Osteoblast (primary cell): ENCODE measurements around the gene CD84. TPM values are rescaled to one million over a fixed set of nuclear protein-coding genes. Genes with fewer than 3 reads are reported as not detected.

Experiments used
- DNase-seq: peaks from one replicate; pipeline ENCODE4 v3.0.0; 2011; ENCODE audit warnings: low spot score, mixed read lengths; ENCODE audit not compliant: insufficient read length; ENCODE audit errors: missing footprints
- H2AFZ ChIP-seq: 2 replicates; pipeline ENCODE4 v1.6.0; 2011; ENCODE audit warnings: mild to moderate bottlenecking, low read length
- H3K27ac ChIP-seq: 2 replicates; pipeline ENCODE4 v1.5.1; 2011; ENCODE audit warnings: mild to moderate bottlenecking, low read depth, low read length, moderate library complexity
- H3K27me3 ChIP-seq: 2 replicates; pipeline ENCODE4 v1.6.0; 2012; ENCODE audit warnings: mild to moderate bottlenecking, control low read depth, inconsistent platforms, low read length, moderate library complexity; ENCODE audit not compliant: insufficient read depth
- H3K36me3 ChIP-seq: 2 replicates; pipeline ENCODE4 v1.5.1; 2011; ENCODE audit warnings: mild to moderate bottlenecking, low read length, control low read depth, moderate library complexity; ENCODE audit not compliant: insufficient read depth
- H3K4me1 ChIP-seq: 2 replicates; pipeline ENCODE4 v1.5.1; 2011; ENCODE audit warnings: mild to moderate bottlenecking, low read length, control low read depth, moderate library complexity; ENCODE audit not compliant: insufficient read depth
- H3K4me2 ChIP-seq: 2 replicates; pipeline ENCODE4 v1.6.0; 2011; ENCODE audit warnings: mild to moderate bottlenecking, low read length; ENCODE audit not compliant: insufficient read depth
- H3K4me3 ChIP-seq: fragments of 200-600 bp; sonication (generic); 3 replicates; pipeline ENCODE4 v1.5.1; 2012; ENCODE audit warnings: mild to moderate bottlenecking, low read length, inconsistent platforms; ENCODE audit not compliant: insufficient read depth
- H3K79me2 ChIP-seq: 2 replicates; pipeline ENCODE4 v1.6.0; 2012; ENCODE audit warnings: mild to moderate bottlenecking, low read length, control low read depth, inconsistent platforms; ENCODE audit not compliant: insufficient read depth
- H3K9me3 ChIP-seq: 2 replicates; pipeline ENCODE4 v1.5.1; 2011; ENCODE audit warnings: low read depth, low read length, control low read depth
- H4K20me1 ChIP-seq: 2 replicates; pipeline ENCODE4 v1.6.0; 2012; ENCODE audit warnings: mild to moderate bottlenecking, low read length, control low read depth; ENCODE audit not compliant: insufficient read depth
- total RNA-seq: library from RNA; depleted of rRNA; stranded (reverse); fragments of >200 nt; gene quantifications from 2 replicates; pipeline ENCODE4 v1.2.3, GENCODE V29; 2012
- TF ChIP-seq, protein P1 (sequence below): IDR thresholded peaks from 2 replicates; pipeline ENCODE4 v1.5.1; 2011; ENCODE audit warnings: mild to moderate bottlenecking, low read depth, low read length, moderate library complexity; ENCODE audit errors: extremely low read depth

The CD84 gene
- total RNA-seq, 1 donor, result 0.36 TPM

DNA sequence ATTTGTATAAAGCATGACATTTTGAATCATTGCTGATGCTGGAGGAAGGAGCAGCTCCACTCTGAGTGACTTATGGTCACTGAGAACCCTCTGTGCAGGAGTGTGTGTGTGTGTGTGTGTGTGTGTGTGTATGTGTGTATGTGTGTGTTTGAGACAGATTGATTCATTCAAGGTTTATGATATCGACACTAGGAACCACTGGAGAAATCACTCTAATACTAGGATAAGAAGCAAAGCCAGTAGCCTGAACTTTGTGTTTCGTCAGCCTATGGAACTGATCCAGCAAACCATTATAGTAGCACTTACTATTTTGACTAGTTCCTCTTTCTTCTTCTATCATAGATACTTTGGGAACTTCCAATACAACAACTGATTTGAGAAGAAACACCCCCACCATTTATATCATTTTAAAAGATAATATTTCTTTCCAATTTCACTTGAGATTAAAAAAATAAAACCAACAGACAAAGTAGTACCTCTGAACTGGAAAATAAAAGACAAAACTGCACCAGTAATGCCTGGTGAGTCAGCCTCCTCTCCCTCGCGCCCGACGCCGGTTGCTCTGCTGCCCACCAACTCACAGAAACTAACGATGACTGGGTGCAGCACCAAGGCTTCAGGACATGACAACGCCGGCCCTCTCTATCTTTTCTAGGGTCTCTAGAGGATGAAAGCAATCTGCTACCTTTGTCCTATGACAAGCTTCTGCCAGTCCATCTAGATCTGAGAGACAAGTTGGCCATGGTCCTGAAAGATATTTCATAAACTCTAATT lies 46.6 kb upstream of the CD84 start:
- H3K27me3 ChIP-seq, result no peaks in the 10 kb centered on the region
- H3K36me3 ChIP-seq, result no peaks in the 10 kb centered on the region
- no peaks in the 10 kb centered on the region for H4K20me1 ChIP-seq
- no peak overlapping the region for H2AFZ ChIP-seq
- no peaks in the 10 kb centered on the region for H3K4me1 ChIP-seq
- no peaks in the 10 kb centered on the region for H3K9me3 ChIP-seq
- H3K4me2 ChIP-seq, result no peak overlapping the region
- no peak overlapping the region for H3K4me3 ChIP-seq
- TF ChIP-seq, protein P1, sequence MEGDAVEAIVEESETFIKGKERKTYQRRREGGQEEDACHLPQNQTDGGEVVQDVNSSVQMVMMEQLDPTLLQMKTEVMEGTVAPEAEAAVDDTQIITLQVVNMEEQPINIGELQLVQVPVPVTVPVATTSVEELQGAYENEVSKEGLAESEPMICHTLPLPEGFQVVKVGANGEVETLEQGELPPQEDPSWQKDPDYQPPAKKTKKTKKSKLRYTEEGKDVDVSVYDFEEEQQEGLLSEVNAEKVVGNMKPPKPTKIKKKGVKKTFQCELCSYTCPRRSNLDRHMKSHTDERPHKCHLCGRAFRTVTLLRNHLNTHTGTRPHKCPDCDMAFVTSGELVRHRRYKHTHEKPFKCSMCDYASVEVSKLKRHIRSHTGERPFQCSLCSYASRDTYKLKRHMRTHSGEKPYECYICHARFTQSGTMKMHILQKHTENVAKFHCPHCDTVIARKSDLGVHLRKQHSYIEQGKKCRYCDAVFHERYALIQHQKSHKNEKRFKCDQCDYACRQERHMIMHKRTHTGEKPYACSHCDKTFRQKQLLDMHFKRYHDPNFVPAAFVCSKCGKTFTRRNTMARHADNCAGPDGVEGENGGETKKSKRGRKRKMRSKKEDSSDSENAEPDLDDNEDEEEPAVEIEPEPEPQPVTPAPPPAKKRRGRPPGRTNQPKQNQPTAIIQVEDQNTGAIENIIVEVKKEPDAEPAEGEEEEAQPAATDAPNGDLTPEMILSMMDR, result no peak
- H3K27ac ChIP-seq, result no peak overlapping the region
- no peaks in the 10 kb centered on the region for H3K79me2 ChIP-seq
- no peak for DNase-seq

DNA sequence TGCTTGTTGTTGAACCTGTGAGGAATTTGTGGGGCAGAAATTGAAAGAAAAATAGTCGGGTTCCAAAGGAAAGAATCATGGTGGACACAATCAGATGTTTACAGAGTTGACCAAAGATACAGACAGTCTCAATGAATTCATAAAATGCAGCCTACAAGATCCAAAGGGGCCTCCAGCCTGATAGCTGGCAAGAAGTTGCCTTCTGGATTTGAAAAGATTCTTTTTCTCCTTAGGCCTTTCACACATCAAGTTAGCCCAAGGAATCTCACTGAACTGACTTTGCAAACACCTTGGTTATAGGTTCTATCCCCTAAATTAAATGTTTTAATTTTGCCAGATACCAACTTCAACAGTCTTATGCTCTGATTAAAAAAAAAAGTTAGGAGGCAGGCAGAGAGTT lies 46.0 kb upstream of the CD84 start:
- no peaks in the 10 kb centered on the region for H3K36me3 ChIP-seq
- no peaks in the 10 kb centered on the region for H4K20me1 ChIP-seq
- TF ChIP-seq, protein P1, result no peak
- no peak overlapping the region for H3K4me2 ChIP-seq
- no peaks in the 10 kb centered on the region for H3K4me1 ChIP-seq
- H3K27me3 ChIP-seq, result no peaks in the 10 kb centered on the region
- DNase-seq, result no peak
- no peak overlapping the region for H2AFZ ChIP-seq
- no peaks in the 10 kb centered on the region for H3K79me2 ChIP-seq
- H3K9me3 ChIP-seq, result no peaks in the 10 kb centered on the region
- H3K4me3 ChIP-seq, result no peak overlapping the region
- H3K27ac ChIP-seq, result no peak overlapping the region

DNA sequence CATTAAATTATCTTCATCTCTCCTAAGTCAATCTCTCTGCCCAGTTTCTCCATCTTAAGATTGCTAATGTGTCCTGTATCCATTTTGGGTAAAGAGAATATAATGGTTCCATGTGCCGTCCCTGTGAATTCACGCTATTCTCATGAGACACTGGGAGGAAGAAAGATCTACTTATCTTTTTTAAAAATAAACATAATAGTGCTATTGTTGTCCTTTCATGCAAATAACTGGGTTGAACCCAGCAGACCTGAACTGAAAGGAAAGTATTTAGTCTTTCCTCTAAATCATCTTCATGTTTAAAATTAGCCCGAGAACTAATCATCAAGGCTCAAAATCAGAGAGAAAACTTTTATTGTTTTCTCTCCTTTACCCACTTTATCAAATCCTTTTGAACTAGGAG lies 45.2 kb upstream of the CD84 start:
- Histone ChIP-seq H3K4me1 (no peaks in the 10 kb centered on the region), H3K4me2 (no peak overlapping the region), H3K27me3 (no peaks in the 10 kb centered on the region), H3K79me2 (no peaks in the 10 kb centered on the region), H3K36me3 (no peaks in the 10 kb centered on the region), H3K4me3 (no peak overlapping the region), H2AFZ (no peak overlapping the region), H4K20me1 (no peaks in the 10 kb centered on the region), H3K9me3 (no peaks in the 10 kb centered on the region), H3K27ac (no peak overlapping the region)
- no peak for DNase-seq
- TF ChIP-seq, protein P1, result no peak

DNA sequence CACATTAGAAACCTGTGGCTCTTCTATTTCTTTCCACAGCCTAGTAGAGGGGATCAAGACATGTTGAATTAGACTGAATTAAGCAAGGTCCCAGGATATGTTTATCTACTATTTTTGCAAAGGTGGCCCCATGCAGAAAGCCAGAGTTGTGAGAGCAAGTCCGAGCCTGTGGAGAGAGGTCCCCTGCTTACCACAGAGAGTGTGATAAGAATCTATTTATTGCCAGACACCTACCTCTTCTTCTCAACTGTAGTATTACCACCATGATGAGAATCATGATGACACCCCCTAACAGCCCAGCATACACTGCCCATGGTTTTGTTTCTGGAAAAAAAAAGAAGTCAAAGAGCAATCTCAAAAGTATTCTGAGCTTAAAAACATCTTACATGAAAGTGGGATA lies 44.6 kb upstream of the CD84 start:
- no peaks in the 10 kb centered on the region for H3K27me3 ChIP-seq
- no peak overlapping the region for H3K4me3 ChIP-seq
- no peaks in the 10 kb centered on the region for H4K20me1 ChIP-seq
- no peaks in the 10 kb centered on the region for H3K9me3 ChIP-seq
- DNase-seq, result no peak
- H3K27ac ChIP-seq, result no peak overlapping the region
- H2AFZ ChIP-seq, result no peak overlapping the region
- no peaks in the 10 kb centered on the region for H3K79me2 ChIP-seq
- H3K4me1 ChIP-seq, result no peaks in the 10 kb centered on the region
- H3K4me2 ChIP-seq, result no peak overlapping the region
- TF ChIP-seq, protein P1, result no peak
- H3K36me3 ChIP-seq, result no peaks in the 10 kb centered on the region
